OCI-LY1 (cell line): ENCODE results near the gene MRPL22.

ENCODE experiments used
- H2AFZ ChIP-seq: fragments of 200-600 bp; sonication (generic), shearing (Covaris generic); 2 replicates; pipeline ENCODE4 v1.6.0; 2014; ENCODE audit warnings: antibody characterized with exemption, mild to moderate bottlenecking, low read length
- H3F3A ChIP-seq: fragments of 200-600 bp; sonication (generic), shearing (Covaris generic); 2 replicates; pipeline ENCODE4 v1.6.0; 2014; ENCODE audit warnings: mild to moderate bottlenecking, antibody characterized with exemption, low read length, moderate library complexity; ENCODE audit not compliant: insufficient read depth
- H3K27ac ChIP-seq: fragments of 200-600 bp; sonication (generic); 2 replicates; pipeline ENCODE4 v1.5.1; 2014; ENCODE audit warnings: low read length, mixed run types, mild to moderate bottlenecking, low read depth; ENCODE audit not compliant: poor library complexity, severe bottlenecking
- H3K27me3 ChIP-seq: fragments of 200-600 bp; sonication (generic); 2 replicates; pipeline ENCODE4 v1.6.0; 2014; ENCODE audit warnings: antibody characterized with exemption, mild to moderate bottlenecking, low read length, moderate library complexity; ENCODE audit not compliant: insufficient read depth
- H3K36me3 ChIP-seq: fragments of 200-600 bp; sonication (generic); 2 replicates; pipeline ENCODE4 v1.6.1; 2014; ENCODE audit warnings: mild to moderate bottlenecking, antibody characterized with exemption, low read length, moderate library complexity, mixed read lengths; ENCODE audit not compliant: insufficient read depth
- H3K4me1 ChIP-seq: fragments of 200-600 bp; sonication (generic); 2 replicates; pipeline ENCODE4 v1.5.1; 2014; ENCODE audit warnings: mild to moderate bottlenecking, low read length, moderate library complexity; ENCODE audit not compliant: insufficient read depth, severe bottlenecking
- H3K4me2 ChIP-seq: fragments of 200-600 bp; sonication (generic), shearing (Covaris generic); 2 replicates; pipeline ENCODE4 v1.6.1; 2014; ENCODE audit warnings: low read length
- H3K4me3 ChIP-seq: fragments of 200-600 bp; sonication (generic); 2 replicates; pipeline ENCODE4 v1.5.1; 2014; ENCODE audit warnings: low read length, low read depth, mild to moderate bottlenecking, mixed read lengths; ENCODE audit not compliant: poor library complexity, severe bottlenecking
- H3K79me2 ChIP-seq: fragments of 200-600 bp; shearing (Covaris generic); 2 replicates; pipeline ENCODE4 v1.6.1; 2016; ENCODE audit warnings: mixed run types, low read length, mixed read lengths; ENCODE audit not compliant: insufficient read depth
- H3K9ac ChIP-seq: fragments of 200-600 bp; sonication (generic), shearing (Covaris generic); 2 replicates; pipeline ENCODE4 v1.6.1; 2014; ENCODE audit warnings: mild to moderate bottlenecking, low read length, mixed read lengths
- H3K9me2 ChIP-seq: fragments of 200-600 bp; sonication (generic), shearing (Covaris generic); 2 replicates; pipeline ENCODE4 v1.6.1; 2014; ENCODE audit warnings: low read depth, mild to moderate bottlenecking, low read length, mixed read lengths
- H3K9me3 ChIP-seq: fragments of 200-600 bp; shearing (Covaris generic); 2 replicates; pipeline ENCODE4 v1.6.1; 2014; ENCODE audit warnings: low read length, mixed read lengths
- H4K20me1 ChIP-seq: fragments of 200-600 bp; sonication (generic), shearing (Covaris generic); 2 replicates; pipeline ENCODE4 v1.6.0; 2016; ENCODE audit warnings: mild to moderate bottlenecking, low read length; ENCODE audit not compliant: insufficient read depth
- EZH2 ChIP-seq: fragments of 200-600 bp; sonication (generic), shearing (Covaris generic); IDR thresholded peaks from 2 replicates; pipeline ENCODE4 v1.8.0; 2017; ENCODE audit warnings: borderline replicate concordance, mixed run types, mild to moderate bottlenecking, antibody characterized with exemption, low read length, moderate library complexity, mixed read lengths
- TF ChIP-seq, protein P1 (sequence below): fragments of 200-600 bp; sonication (generic), shearing (Covaris generic); IDR thresholded peaks from 2 replicates; pipeline ENCODE4 v1.5.1; 2017; ENCODE audit warnings: mild to moderate bottlenecking, antibody characterized with exemption, low read length, moderate library complexity, mixed read lengths

Gene MRPL22

DNA sequence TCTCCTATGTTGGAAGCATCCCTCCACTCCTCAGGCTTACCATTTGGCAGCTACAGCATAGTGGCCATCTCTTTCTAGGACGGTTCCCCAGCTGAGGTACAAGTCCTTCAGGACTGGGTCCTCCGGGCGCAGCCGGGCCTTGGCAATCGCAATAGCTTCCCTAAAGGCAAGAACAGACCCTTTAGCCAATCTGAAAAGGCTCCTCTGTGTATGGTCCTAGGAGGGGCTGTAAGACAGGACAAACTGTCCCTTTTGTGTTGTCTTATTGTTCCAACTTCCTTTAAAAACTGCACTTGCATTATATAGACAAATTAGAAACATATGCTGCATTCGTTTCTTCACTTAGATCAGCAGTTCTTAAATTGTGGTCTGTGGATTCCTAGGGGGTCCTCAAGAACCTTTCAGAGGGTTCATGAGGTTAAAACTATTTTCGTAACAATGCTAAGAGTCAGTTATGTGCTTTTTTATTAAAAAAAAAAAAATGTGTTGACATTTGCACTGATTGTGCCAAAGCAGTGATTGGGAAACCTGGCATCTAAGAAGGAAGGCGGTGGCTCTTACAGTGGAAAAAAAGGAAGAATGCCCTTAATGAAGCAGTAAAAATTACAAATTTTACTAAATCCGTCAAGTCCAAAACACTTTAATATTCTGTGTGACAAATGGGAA lies 41.6 kb upstream of the MRPL22 start:
- Histone ChIP-seq H3K27ac (no peak overlapping the region), H3K4me2 (no peak overlapping the region), H2AFZ (no peak overlapping the region), H3K9me2 (no peaks in the 10 kb centered on the region), H3K79me2 (no peaks in the 10 kb centered on the region), H3K27me3 (no peaks in the 10 kb centered on the region), H3K9me3 (no peaks in the 10 kb centered on the region), H3F3A (no peaks in the 10 kb centered on the region), H3K4me3 (no peak overlapping the region), H3K36me3 (peaks cover 91% of the 10 kb centered on the region), H3K4me1 (no peaks in the 10 kb centered on the region), H3K9ac (no peak overlapping the region), H4K20me1 (no peaks in the 10 kb centered on the region)
- TF ChIP-seq, protein P1, sequence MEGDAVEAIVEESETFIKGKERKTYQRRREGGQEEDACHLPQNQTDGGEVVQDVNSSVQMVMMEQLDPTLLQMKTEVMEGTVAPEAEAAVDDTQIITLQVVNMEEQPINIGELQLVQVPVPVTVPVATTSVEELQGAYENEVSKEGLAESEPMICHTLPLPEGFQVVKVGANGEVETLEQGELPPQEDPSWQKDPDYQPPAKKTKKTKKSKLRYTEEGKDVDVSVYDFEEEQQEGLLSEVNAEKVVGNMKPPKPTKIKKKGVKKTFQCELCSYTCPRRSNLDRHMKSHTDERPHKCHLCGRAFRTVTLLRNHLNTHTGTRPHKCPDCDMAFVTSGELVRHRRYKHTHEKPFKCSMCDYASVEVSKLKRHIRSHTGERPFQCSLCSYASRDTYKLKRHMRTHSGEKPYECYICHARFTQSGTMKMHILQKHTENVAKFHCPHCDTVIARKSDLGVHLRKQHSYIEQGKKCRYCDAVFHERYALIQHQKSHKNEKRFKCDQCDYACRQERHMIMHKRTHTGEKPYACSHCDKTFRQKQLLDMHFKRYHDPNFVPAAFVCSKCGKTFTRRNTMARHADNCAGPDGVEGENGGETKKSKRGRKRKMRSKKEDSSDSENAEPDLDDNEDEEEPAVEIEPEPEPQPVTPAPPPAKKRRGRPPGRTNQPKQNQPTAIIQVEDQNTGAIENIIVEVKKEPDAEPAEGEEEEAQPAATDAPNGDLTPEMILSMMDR = no peak
- no peak for TF ChIP-seq EZH2

- Histone ChIP-seq H3K36me3 (peaks cover 95% of the 10 kb centered on the region), H3K27me3 (no peaks in the 10 kb centered on the region), H4K20me1 (no peaks in the 10 kb centered on the region)
These were observed 40.8 kb upstream of the MRPL22 start for GRCh38 chr5:154900066-154900465.

DNA sequence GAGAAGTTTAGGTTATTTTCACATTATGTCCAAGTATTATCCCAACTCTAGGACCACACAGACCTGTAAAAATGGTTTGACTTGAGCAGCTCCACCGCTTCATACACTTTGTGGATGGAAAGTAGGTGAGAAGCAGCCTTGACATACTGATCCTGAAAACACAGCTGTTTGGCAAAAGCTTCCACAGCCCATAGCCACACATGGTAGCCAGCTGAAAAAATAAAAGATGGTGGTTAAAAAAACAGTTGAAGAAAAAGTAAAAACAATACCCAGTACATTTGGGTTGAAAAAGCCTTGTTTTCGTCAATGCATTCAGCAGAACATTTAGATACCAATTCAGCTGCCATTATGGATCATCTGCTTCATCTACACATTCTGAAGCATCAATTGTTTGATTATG lies 39.6 kb upstream of the MRPL22 start:
- Histone ChIP-seq H4K20me1 (no peaks in the 10 kb centered on the region), H3K27me3 (no peaks in the 10 kb centered on the region), H3K9ac (no peak overlapping the region), H3K4me2 (no peak overlapping the region), H2AFZ (no peak overlapping the region), H3K4me1 (no peaks in the 10 kb centered on the region), H3K27ac (no peak overlapping the region), H3K36me3 (peaks cover 92% of the 10 kb centered on the region), H3K79me2 (no peaks in the 10 kb centered on the region), H3K4me3 (no peak overlapping the region), H3K9me2 (no peaks in the 10 kb centered on the region), H3F3A (no peaks in the 10 kb centered on the region), H3K9me3 (no peaks in the 10 kb centered on the region)
- TF ChIP-seq, protein P1 = no peak
- TF ChIP-seq EZH2 = no peak

More at GRCh38 chr5:154900066-154900465, 40.8 kb upstream of the MRPL22 start:
- Histone ChIP-seq H2AFZ (no peak overlapping the region), H3K9ac (no peak overlapping the region), H3K27ac (no peak overlapping the region), H3K9me2 (no peaks in the 10 kb centered on the region), H3K4me3 (no peak overlapping the region), H3K4me2 (no peak overlapping the region), H3K9me3 (no peaks in the 10 kb centered on the region), H3K4me1 (no peaks in the 10 kb centered on the region), H3F3A (no peaks in the 10 kb centered on the region), H3K79me2 (no peaks in the 10 kb centered on the region)
- no peak for TF ChIP-seq EZH2
- TF ChIP-seq, protein P1 = no peak
